Measurements from ENCODE around the gene STK40. TPM values are rescaled to one million over a fixed set of nuclear protein-coding genes. Genes with fewer than 3 reads are reported as not detected.

STK40 gene
- total and polyA plus RNA-seq, 9 of the 15 experiments (the other 6 are each of a cell fraction or from before 2014, with no cell fraction given): 0.69 to 94.3 (median 39.1) TPM

DNA sequence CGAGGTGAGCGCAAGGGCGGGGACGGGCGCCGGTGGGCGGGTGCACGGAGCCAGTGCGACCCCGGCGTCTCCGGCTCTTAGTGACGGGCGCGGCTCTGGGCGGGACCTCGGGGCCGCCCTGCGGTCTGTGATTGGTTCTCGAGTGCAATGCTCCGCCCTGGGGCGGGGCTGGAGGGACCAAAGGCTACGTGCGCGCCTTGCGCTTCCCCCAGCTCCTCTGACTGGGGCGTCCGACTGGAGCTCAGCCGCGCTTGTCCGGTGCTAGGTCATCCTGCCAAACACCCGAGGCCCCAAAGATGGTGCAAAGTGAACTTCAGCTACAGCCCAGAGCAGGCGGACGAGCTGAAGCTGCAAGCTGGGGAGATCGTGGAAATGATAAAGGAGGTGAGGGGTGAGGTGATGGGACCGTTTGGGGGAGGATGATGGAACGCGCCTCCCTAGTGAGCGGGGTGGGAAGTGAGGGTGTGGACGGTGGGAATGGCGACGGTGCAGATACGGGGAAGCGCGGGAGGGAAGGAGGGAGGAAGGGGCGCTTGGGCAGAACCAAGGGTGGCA, 78.7 kb downstream of the STK40 start (continued):
- TF ChIP-seq FOXK2 (conservative IDR thresholded peaks at IDR 0.05 in 1 of 2, IDR thresholded peaks at IDR 0.05 in 1 of 2; ENCODE audit: low read depth in 2 of 2) (peak in 1 of 2 experiments; percentile 18; a peak in 1 of 4 replicates), EZH2 (IDR thresholded peaks at IDR 0.05; ENCODE audit: borderline replicate concordance, low read depth, low read length) (no peak), NCOA4 (IDR thresholded peaks at IDR 0.05; ENCODE audit: partially characterized antibody) (peak; percentile 25), ZBTB40 (IDR thresholded peaks at IDR 0.05) (peak; percentile 49; the same call in 1 of the 2 replicates), ZBTB40 (CRISPR knock-in tag; IDR thresholded peaks at IDR 0.05) (no peak), ZNF695 (CRISPR knock-in tag; IDR thresholded peaks at IDR 0.05) (no peak), PRMT5 (CRISPR knock-in tag; IDR thresholded peaks at IDR 0.05) (no peak), NR2C1 (IDR thresholded peaks at IDR 0.05) (no peak), NR2C1 (tag; IDR thresholded peaks at IDR 0.05) (0 out of 2 replicates have a peak, but pooled peaks have one; percentile 14), SMARCA5 (IDR thresholded peaks at IDR 0.05) (peak; percentile 70), U2AF1 (optimal IDR thresholded peaks at IDR 0.05; ENCODE audit: low read depth, low read length) (no peak), ZNF41 (CRISPR knock-in tag; conservative IDR thresholded peaks at IDR 0.05) (no peak), ARHGAP35 (IDR thresholded peaks at IDR 0.05; ENCODE audit: partially characterized antibody) (peak; percentile 77), L3MBTL2 (IDR thresholded peaks at IDR 0.05) (peak; percentile 65), NR4A1 (CRISPR knock-in tag; IDR thresholded peaks at IDR 0.05) (no peak), NR4A1 (tag; IDR thresholded peaks at IDR 0.05) (no peak)
- TF ChIP-seq, protein P1, sequence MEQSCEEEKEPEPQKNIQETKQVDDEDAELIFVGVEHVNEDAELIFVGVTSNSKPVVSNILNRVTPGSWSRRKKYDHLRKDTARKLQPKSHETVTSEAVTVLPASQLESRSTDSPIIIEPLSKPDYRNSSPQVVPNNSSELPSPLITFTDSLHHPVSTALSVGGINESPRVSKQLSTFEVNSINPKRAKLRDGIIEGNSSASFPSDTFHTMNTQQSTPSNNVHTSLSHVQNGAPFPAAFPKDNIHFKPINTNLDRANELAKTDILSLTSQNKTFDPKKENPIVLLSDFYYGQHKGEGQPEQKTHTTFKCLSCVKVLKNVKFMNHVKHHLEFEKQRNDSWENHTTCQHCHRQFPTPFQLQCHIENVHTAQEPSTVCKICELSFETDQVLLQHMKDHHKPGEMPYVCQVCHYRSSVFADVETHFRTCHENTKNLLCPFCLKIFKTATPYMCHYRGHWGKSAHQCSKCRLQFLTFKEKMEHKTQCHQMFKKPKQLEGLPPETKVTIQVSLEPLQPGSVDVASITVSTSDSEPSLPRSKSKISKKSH (CRISPR knock-in tag; IDR thresholded peaks at IDR 0.05): no peak
- TF ChIP-seq, protein P2, sequence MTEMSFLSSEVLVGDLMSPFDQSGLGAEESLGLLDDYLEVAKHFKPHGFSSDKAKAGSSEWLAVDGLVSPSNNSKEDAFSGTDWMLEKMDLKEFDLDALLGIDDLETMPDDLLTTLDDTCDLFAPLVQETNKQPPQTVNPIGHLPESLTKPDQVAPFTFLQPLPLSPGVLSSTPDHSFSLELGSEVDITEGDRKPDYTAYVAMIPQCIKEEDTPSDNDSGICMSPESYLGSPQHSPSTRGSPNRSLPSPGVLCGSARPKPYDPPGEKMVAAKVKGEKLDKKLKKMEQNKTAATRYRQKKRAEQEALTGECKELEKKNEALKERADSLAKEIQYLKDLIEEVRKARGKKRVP (CRISPR knock-in tag; IDR thresholded peaks at IDR 0.05): no peak
